ENCODE results near the gene COL5A2.

- no peak for TF ChIP-seq CTCF (IDR thresholded peaks at IDR 0.05; ENCODE audit: borderline replicate concordance, extremely low read depth, low read length, poor library complexity, severe bottlenecking)
- TF ChIP-seq EZH2 (IDR thresholded peaks at IDR 0.05; ENCODE audit: borderline replicate concordance, low read depth, low read length, severe bottlenecking): no peak
Observed at GRCh38 chr2:189192766-189193165, 13.2 kb upstream of the COL5A2 start.

Data from DND-41 (cell line).